NCI-H510A treated with DMSO at 0.1 percent for 48 hours (cell line): ENCODE measurements around the gene MINDY4.

Experiments used
- DNase-seq: peaks from one replicate; lab custom pipeline; 2025; lab: John Stamatoyannopoulos, UW

The MINDY4 gene

GRCh38 chr7:30775992-30776391 is 4.8 kb downstream of the MINDY4 start:
- DNase-seq = no peak

DNA sequence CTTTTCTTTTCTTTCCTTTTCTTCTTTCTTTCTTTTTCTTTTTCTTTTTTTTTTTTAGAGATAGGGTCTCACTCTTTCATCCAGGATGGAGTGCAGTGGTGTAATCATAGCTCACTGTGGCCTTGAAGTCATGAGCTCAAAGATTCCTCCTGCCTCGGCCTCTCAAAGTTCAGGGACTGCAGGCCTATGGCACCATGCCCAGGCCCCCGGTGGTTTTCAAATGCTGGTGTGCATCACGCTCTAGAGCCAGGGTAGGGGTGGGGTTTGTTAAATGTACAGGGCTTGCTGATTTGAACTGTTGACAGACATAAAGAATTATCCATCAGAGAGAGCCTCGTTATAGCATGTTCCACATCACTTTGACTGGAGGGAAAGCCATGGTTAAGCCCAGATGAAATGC is 5.8 kb downstream of the MINDY4 start:
- no peak for DNase-seq

GRCh38 chr7:30778255-30779025 is 7.2 kb downstream of the MINDY4 start:
- no peak for DNase-seq

DNA sequence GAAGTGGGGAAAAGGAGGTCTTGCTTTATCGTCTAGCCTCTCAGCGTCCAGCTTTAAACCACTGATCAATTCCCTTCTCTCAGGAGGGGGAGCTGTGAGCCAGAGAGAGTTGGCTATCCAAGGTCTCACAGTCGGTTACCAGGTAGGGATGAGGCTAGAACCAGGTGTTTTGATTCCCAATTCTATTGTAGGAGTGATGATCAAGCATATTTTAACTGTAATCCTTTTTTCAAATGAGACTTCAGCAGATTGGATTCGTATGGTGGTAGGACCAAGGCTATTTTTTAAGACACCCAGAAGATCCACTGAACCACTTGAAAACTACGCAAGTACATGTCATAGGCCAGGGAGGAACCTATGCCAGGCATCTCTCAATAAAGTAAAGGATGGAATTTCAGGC is 8.4 kb downstream of the MINDY4 start:
- no peak for DNase-seq

GRCh38 chr7:30780941-30781340 is 9.7 kb downstream of the MINDY4 start:
- no peak for DNase-seq

GRCh38 chr7:30782690-30783089 is 11.5 kb downstream of the MINDY4 start:
- no peak for DNase-seq

- DNase-seq = no peak
These were observed 14.6 kb downstream of the MINDY4 start for GRCh38 chr7:30785786-30786185.

DNA sequence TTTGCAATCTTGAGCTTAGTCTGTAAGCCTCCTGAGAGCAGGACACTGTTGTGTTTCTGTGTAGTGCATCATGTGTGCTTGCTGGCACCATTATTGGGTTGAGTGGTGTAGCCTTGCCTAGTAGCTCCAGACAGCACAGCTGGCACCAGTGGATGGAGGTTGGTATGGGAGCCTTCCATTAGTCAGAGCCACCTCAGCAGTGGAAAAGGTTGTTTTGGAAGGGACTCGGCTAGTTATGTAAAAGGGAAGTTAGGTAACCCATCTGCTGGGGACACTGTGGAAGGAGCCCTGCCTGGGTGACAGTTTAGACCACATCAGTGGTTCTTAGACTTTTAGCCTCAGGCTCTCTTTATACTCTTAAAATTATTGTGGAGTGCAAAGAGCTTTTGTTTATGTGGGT is 16.3 kb downstream of the MINDY4 start:
- DNase-seq = no peak

DNA sequence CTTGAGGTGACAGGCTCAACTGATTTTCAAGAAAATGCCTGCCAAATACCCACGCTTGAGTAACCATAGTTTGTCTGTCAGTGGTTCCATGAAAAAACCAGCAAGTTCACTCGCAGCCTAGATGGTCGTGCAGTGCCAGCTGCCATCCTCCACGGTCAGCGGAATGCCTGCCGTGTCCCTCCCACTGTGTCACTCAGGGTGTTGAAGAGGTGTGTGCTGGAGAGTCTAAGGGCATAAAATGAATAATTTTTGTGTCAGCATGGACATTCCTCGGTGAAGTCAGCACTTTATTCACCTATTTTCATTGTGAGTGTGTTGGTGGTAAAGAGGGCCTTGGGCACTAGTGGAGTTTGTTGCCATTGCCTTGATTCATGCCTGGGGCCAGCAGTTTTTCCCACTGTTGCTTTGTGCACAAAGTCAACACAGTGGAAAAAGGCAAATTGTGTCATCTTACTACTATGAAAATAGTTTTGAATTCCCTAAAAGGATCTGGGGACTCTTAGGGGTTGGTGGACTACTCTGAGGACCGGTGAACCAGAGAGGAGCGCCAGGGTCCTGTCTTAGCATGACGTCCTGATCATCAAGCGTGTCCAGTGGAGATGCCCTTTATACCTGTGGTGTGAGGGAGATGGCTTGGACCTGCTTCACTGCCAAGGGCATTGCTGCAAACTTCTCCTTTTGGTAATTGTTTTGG is 17.6 kb downstream of the MINDY4 start:
- no peak for DNase-seq

DNA sequence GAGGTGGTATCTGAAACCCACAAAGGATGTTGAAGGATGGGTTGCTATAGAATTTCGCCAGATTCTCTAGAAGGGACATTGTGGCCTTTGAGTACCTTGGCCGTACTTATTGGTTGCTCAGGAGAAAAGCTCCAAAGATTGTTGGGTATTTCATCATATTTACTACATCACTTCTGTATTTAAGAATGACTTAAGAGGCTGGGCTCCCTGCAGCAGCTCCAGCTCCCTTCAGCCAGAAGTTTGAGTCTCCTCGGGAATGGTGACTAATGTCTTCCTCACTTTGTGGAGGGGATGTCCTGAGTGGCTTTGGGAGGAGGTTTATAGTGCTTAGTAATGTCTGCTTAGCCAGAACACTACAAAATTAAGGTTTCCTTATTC is 18.1 kb downstream of the MINDY4 start:
- no peak for DNase-seq

- no peak for DNase-seq
These were observed 19.1 kb downstream of the MINDY4 start for GRCh38 chr7:30790356-30790755.

- DNase-seq = no peak
These were observed 19.9 kb downstream of the MINDY4 start for GRCh38 chr7:30791114-30791513.

- no peak for DNase-seq
These were observed 24.1 kb downstream of the MINDY4 start for GRCh38 chr7:30795161-30795948.

- DNase-seq = no peak
These were observed 25.1 kb downstream of the MINDY4 start for GRCh38 chr7:30796105-30796869.

- DNase-seq = no peak
These were observed 26.2 kb downstream of the MINDY4 start for GRCh38 chr7:30797176-30798040.

GRCh38 chr7:30799206-30799975 is 28.2 kb downstream of the MINDY4 start:
- DNase-seq = no peak

DNA sequence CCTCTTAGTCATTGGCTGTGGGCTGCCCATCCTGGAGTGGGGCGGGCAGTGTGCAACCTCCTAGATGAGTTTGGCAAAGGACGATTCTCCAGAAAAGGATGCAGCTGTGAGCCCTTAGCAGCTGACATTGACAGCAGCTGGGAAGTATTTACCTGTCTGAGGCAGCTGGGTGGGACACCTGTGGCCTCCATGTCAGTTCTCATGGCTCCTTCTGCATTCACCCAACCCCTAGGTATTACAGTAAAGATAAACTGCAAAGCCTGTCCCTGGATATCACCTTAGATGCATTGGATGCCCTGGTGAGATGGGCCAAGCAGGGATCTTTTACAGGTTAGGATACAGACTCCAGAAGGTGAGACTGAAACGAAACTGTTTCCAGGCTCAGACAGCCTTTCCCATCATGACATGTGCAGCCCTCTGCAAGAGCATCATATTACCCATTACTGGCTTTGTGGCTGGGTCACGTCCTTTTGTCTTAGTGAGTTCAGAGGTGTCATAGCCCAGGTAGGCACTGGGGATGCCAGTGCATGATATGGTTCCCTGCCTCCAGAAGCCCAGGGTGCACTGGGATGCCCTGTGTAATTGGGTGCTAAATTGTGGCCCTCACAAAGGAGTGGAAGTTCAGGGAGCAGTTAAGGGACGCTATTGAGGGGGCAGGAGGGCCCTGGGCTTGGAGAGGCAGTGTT is 28.9 kb downstream of the MINDY4 start:
- no peak for DNase-seq

DNA sequence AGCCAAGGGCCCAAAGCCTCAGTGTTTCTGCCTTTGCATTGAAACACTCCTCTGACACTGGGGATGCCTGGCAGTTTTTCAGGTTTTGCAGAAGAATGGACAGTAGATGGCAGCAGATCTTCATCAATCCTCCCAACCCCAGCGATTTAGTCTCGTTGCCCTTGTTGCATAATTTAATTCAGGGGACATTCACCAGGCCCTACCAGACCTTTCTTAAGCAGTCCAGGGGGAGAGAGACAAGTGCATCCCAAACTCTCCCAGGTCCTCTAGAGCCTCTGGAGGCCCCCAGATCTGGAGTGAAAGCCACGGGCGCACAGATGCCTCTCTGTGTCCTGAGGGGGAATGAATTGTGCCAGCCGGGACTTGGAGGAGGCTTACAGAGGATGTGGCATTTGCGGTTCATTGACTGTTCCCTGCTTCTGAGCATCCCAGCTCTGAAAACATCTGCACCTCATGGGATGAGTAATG is 29.6 kb downstream of the MINDY4 start:
- peak; percentile 55 for DNase-seq

- DNase-seq = no peak
These were observed 31.6 kb downstream of the MINDY4 start for GRCh38 chr7:30802812-30803211.
